Suprapubic skin (tissue), 4 donors: ENCODE measurements around the gene HADH. TPM values are rescaled to one million over a fixed set of nuclear protein-coding genes. Genes with fewer than 3 reads are reported as not detected.

Source experiments
- DNase-seq, 2 donors: peaks; one replicate each; pipeline ENCODE4 v3.0.0-alpha.2; 2019; ENCODE audit warnings: low spot score in 2 of 2
- H3K27ac ChIP-seq: fragments of 200-600 bp; sonication (generic); one replicate; pipeline ENCODE4 v1.5.1; 2019
- H3K27me3 ChIP-seq: fragments of 200-600 bp; sonication (generic); one replicate; pipeline ENCODE4 v1.5.1; 2019
- H3K36me3 ChIP-seq: fragments of 200-600 bp; sonication (generic); one replicate; pipeline ENCODE4 v1.5.1; 2019
- H3K4me1 ChIP-seq: fragments of 200-600 bp; sonication (generic); one replicate; pipeline ENCODE4 v1.5.1; 2019
- H3K4me3 ChIP-seq: fragments of 200-600 bp; sonication (generic); one replicate; pipeline ENCODE4 v1.5.1; 2019; ENCODE audit warnings: mild to moderate bottlenecking
- H3K9me3 ChIP-seq: fragments of 200-600 bp; sonication (generic); one replicate; pipeline ENCODE4 v1.5.1; 2019
- CTCF ChIP-seq, 2 donors: fragments of 200-600 bp in 1 of 2; fragments of 450-650 bp in 1 of 2; sonication (generic) in 1 of 2; IDR thresholded peaks; one replicate each; pipeline ENCODE4 v1.5.1; 2016 to 2019; ENCODE audit warnings: antibody characterized with exemption in 2 of 2, mild to moderate bottlenecking in 1 of 2, moderate library complexity in 1 of 2
- EP300 ChIP-seq: sonication (generic); formaldehyde crosslinking; IDR thresholded peaks from one replicate; pipeline ENCODE4 v1.6.1; 2017; ENCODE audit warnings: antibody characterized with exemption
- POLR2A ChIP-seq, 2 donors: fragments of 450-650 bp; IDR thresholded peaks; one replicate each; pipeline ENCODE4 v1.6.1; 2017; ENCODE audit warnings: antibody characterized with exemption in 2 of 2, mild to moderate bottlenecking in 2 of 2, moderate library complexity in 2 of 2
- POLR2AphosphoS5 ChIP-seq, 3 donors: sonication (generic); formaldehyde crosslinking; IDR thresholded peaks; one replicate each; pipeline ENCODE4 v1.6.1; 2017; ENCODE audit warnings: antibody characterized with exemption in 3 of 3
- WGBS: methylation state at CpG from one replicate; pipeline ENCODE4 v1.1.5; 2018; 5-methylcytosine and 5-hydroxymethylcytosine counted together
- total RNA-seq, 4 donors: library from RNA; depleted of rRNA; stranded (reverse); fragments of >200 nt; gene quantifications; one replicate each; pipeline ENCODE4 v1.1.0, GENCODE V29; 2016

HADH gene
- total RNA-seq = 10 to 100 TPM; 37.0 to 51.1 (median 42.6) TPM

- Histone ChIP-seq H3K4me3 (peak within 1 kb of the TSS; percentile 85), H3K27me3 (no peaks in the 10 kb centered on the region), H3K36me3 (no peaks in the 10 kb centered on the region), H3K4me1 (peaks cover 41% of the 10 kb centered on the region), H3K9me3 (no peaks in the 10 kb centered on the region), H3K27ac (peak within 1 kb of the TSS; percentile 88)
- TF ChIP-seq CTCF (IDR thresholded peaks at IDR 0.05) (no peak), POLR2A (IDR thresholded peaks at IDR 0.05) (peak; percentile 16 to 68), EP300 (no peak), POLR2AphosphoS5 (IDR thresholded peaks at IDR 0.05) (peak in 1 of 3 donors; percentile 49)
- WGBS = 0% methylated on average over 27 of the region's 78 CpGs
- DNase-seq = peak; percentile 94 to 95
Measured at GRCh38 chr4:107989537-107990386, at the start of gene HADH. TSS of gene HADH (plus strand) at chr4:107989889. CDS start at chr4:107989933, 44 bp downstream.

GRCh38 chr4:107945809-107946208 lies 43.9 kb upstream of the HADH start:
- Histone ChIP-seq H3K27me3 (no peaks in the 10 kb centered on the region), H3K36me3 (peaks cover 14% of the 10 kb centered on the region), H3K4me1 (no peaks in the 10 kb centered on the region), H3K27ac (no peak overlapping the region), H3K4me3 (no peak overlapping the region), H3K9me3 (peaks cover 3% of the 10 kb centered on the region)
- DNase-seq = no peak
- TF ChIP-seq CTCF (IDR thresholded peaks at IDR 0.05) (no peak), EP300 (no peak), POLR2AphosphoS5 (IDR thresholded peaks at IDR 0.05) (no peak), POLR2A (IDR thresholded peaks at IDR 0.05) (no peak)
- WGBS = 91% methylated on average over 3 of the region's 3 CpGs

- Histone ChIP-seq H3K36me3 (peaks cover 22% of the 10 kb centered on the region), H3K27me3 (no peaks in the 10 kb centered on the region), H3K4me3 (no peak overlapping the region), H3K9me3 (no peaks in the 10 kb centered on the region), H3K27ac (no peak overlapping the region), H3K4me1 (no peaks in the 10 kb centered on the region)
- WGBS = 96% methylated on average over 2 of the region's 2 CpGs
- no peak for DNase-seq
- TF ChIP-seq POLR2AphosphoS5 (IDR thresholded peaks at IDR 0.05) = no peak
- TF ChIP-seq CTCF (IDR thresholded peaks at IDR 0.05) = no peak
- TF ChIP-seq EP300 = no peak
- TF ChIP-seq POLR2A (IDR thresholded peaks at IDR 0.05) = no peak
Measured at GRCh38 chr4:107950746-107951540, 38.7 kb upstream of the HADH start.

GRCh38 chr4:107951551-107951950 lies 38.1 kb upstream of the HADH start:
- Histone ChIP-seq H3K36me3 (peaks cover 22% of the 10 kb centered on the region), H3K9me3 (no peaks in the 10 kb centered on the region), H3K27ac (no peak overlapping the region), H3K4me1 (no peaks in the 10 kb centered on the region), H3K27me3 (no peaks in the 10 kb centered on the region), H3K4me3 (no peak overlapping the region)
- DNase-seq = no peak
- no peak for TF ChIP-seq EP300
- no peak for TF ChIP-seq POLR2AphosphoS5 (IDR thresholded peaks at IDR 0.05)
- no peak for TF ChIP-seq POLR2A (IDR thresholded peaks at IDR 0.05)
- no peak for TF ChIP-seq CTCF (IDR thresholded peaks at IDR 0.05)

GRCh38 chr4:107956011-107956410 lies 33.7 kb upstream of the HADH start:
- no peaks in the 10 kb centered on the region for H3K9me3 ChIP-seq
- peaks cover 8% of the 10 kb centered on the region for H3K36me3 ChIP-seq
- no peaks in the 10 kb centered on the region for H3K27me3 ChIP-seq
- 69% methylated on average over 1 of the region's 1 CpG for WGBS
- no peak overlapping the region for H3K4me3 ChIP-seq
- TF ChIP-seq EP300 = no peak
- no peak for DNase-seq
- no peaks in the 10 kb centered on the region for H3K4me1 ChIP-seq
- no peak overlapping the region for H3K27ac ChIP-seq
